EH (cell line): ENCODE measurements around the gene EPGN.
"Not testable (repeated sequence)": the region's sequence is repeated elsewhere in the genome, so short reads cannot be mapped to it uniquely, and the experiment has no call there.

Experiments
- DNase-seq: peaks from one replicate; pipeline ENCODE4 v3.0.0-alpha.2; 2015; ENCODE audit warnings: low read depth

EPGN gene

GRCh38 chr4:74340421-74340820 is 32.2 kb downstream of the EPGN start:
- not testable (repeated sequence) for DNase-seq

GRCh38 chr4:74344031-74344430 is 35.8 kb downstream of the EPGN start:
- no peak for DNase-seq

- DNase-seq: no peak
Observed at GRCh38 chr4:74353858-74354257, 45.6 kb downstream of the EPGN start.

- DNase-seq: no peak
Observed at GRCh38 chr4:74357965-74358364, 49.7 kb downstream of the EPGN start.

GRCh38 chr4:74361671-74362070 is 53.4 kb downstream of the EPGN start:
- no peak for DNase-seq

GRCh38 chr4:74362347-74362746 is 54.1 kb downstream of the EPGN start:
- DNase-seq: peak; percentile 45

- no peak for DNase-seq
Observed at GRCh38 chr4:74364256-74364651, 56.0 kb downstream of the EPGN start.

- peak; percentile 30 for DNase-seq
Observed at GRCh38 chr4:74364652-74365491, 56.6 kb downstream of the EPGN start, which contains the start of gene EREG. Gene EREG, plus strand, starts transcription at chr4:74365145. Its CDS starts 164 bp downstream, at chr4:74365309.

GRCh38 chr4:74365761-74366160 is 57.5 kb downstream of the EPGN start:
- DNase-seq: peak; percentile 19
